ENCODE data around the gene CDK5RAP2. TPM values are rescaled to one million over a fixed set of nuclear protein-coding genes. Genes with fewer than 3 reads are reported as not detected.

The CDK5RAP2 gene
- total and polyA plus RNA-seq, 2 donors (not counting 1 experiment from before 2014, with no cell fraction given) = 17.7 to 48.6 TPM

DNA sequence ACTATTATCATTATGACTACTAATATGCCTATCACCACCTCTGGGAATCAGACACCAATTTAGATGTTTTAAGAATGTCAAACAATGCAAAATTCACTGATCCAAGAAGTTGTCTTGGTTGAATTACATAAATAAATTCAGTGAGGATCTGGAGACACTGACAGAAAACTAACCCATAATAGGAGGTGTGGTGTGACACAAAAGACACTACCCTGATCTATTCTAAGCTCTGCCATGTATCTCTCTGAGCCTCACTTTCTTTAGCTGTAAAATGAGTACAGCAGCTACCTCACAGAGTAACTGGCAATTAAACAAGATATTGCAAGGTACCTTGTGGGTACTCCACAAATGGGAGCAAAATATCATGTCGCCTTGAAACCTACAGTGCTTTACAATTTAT, 7.5 kb downstream of the CDK5RAP2 start:
- Histone ChIP-seq H3K27ac (ENCODE audit: insufficient read depth, low read length) (no peak overlapping the region), H3K4me1 (ENCODE audit: control insufficient read depth, extremely low read depth, insufficient read depth, low read length) (peaks cover 4% of the 10 kb centered on the region), H3K4me2 (ENCODE audit: extremely low read depth, insufficient read depth, low read length) (no peak overlapping the region), H3K27me3 (ENCODE audit: control insufficient read depth, insufficient read depth, low read length) (no peaks in the 10 kb centered on the region), H3K36me3 (ENCODE audit: control insufficient read depth, insufficient read depth, low read length) (peaks cover 18% of the 10 kb centered on the region), H3K9me3 (ENCODE audit: control insufficient read depth, insufficient read depth, low read depth, low read length) (no peaks in the 10 kb centered on the region), H2AFZ (ENCODE audit: low read length) (no peak overlapping the region), H3K4me3 (replicated peaks in 1 of 4; ENCODE audit: control extremely low read depth in 1 of 4, insufficient read depth in 1 of 4, low read depth in 3 of 4, low read length in 4 of 4) (no peak overlapping the region), H3K79me2 (ENCODE audit: control insufficient read depth, insufficient read depth, low read length) (peaks cover 23% of the 10 kb centered on the region), H4K20me1 (ENCODE audit: control insufficient read depth, extremely low read depth, insufficient read depth, low read length) (no peaks in the 10 kb centered on the region), H3K9ac (ENCODE audit: insufficient read depth, low read length) (no peak overlapping the region)
- no peak for DNase-seq (ENCODE audit: low read depth in 2 of 2)
- TF ChIP-seq, protein P1, sequence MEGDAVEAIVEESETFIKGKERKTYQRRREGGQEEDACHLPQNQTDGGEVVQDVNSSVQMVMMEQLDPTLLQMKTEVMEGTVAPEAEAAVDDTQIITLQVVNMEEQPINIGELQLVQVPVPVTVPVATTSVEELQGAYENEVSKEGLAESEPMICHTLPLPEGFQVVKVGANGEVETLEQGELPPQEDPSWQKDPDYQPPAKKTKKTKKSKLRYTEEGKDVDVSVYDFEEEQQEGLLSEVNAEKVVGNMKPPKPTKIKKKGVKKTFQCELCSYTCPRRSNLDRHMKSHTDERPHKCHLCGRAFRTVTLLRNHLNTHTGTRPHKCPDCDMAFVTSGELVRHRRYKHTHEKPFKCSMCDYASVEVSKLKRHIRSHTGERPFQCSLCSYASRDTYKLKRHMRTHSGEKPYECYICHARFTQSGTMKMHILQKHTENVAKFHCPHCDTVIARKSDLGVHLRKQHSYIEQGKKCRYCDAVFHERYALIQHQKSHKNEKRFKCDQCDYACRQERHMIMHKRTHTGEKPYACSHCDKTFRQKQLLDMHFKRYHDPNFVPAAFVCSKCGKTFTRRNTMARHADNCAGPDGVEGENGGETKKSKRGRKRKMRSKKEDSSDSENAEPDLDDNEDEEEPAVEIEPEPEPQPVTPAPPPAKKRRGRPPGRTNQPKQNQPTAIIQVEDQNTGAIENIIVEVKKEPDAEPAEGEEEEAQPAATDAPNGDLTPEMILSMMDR (conservative IDR thresholded peaks at IDR 0.05 in 1 of 2, IDR thresholded peaks at IDR 0.05 in 1 of 2; ENCODE audit: low read depth in 1 of 2, low read length in 2 of 2) = no peak
- TF ChIP-seq EZH2 (IDR thresholded peaks at IDR 0.05; ENCODE audit: low read length, missing control alignments) = no peak

DNA sequence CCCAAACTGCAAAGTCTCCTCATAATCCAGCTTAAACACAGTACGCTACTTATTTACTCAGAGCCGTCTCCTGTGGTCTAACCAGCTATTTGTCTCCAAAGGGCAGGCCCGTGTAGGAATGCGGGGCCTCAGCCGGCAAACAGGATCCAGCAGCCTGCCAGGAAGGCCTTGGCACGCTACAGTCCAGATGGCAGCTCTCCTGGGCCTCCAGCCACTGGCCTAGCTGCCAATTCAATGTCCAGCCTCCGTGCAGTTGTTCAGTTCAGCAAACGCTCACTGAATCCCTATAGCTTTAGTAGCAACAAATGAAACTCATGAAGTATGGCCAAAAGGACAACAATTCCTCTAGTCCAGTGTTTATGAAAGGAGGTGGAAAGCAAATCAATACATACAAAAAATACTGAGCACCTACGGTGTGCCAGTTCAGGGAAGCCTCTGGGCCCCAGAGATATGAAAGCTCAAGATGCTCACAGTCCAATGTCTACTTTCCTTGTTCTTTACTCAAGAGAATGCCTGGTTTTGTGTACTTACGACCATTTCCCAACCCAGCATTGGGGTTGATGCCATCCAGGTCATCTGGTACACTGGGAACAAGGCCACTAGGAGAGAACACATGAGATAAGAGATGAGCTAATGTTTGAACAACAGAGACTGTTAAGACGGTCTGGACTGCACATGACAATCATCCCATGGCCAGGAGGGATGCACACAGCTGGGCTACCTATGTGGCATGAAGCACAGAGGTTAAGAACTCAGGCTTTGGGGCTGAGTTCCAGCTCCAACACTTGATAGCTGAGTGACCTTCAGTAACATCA, 8.3 kb downstream of the CDK5RAP2 start:
- H3K79me2 ChIP-seq (ENCODE audit: control insufficient read depth, insufficient read depth, low read length) = peaks cover 23% of the 10 kb centered on the region
- no peak for TF ChIP-seq EZH2 (IDR thresholded peaks at IDR 0.05; ENCODE audit: low read length, missing control alignments)
- TF ChIP-seq, protein P1 (conservative IDR thresholded peaks at IDR 0.05 in 1 of 2, IDR thresholded peaks at IDR 0.05 in 1 of 2; ENCODE audit: low read depth in 1 of 2, low read length in 2 of 2) = no peak
- no peaks in the 10 kb centered on the region for H3K27me3 ChIP-seq (ENCODE audit: control insufficient read depth, insufficient read depth, low read length)
- H3K9ac ChIP-seq (ENCODE audit: insufficient read depth, low read length) = no peak overlapping the region
- H3K27ac ChIP-seq (ENCODE audit: insufficient read depth, low read length) = peak overlapping the region; percentile 85
- no peak overlapping the region for H3K4me3 ChIP-seq (replicated peaks in 1 of 4; ENCODE audit: control extremely low read depth in 1 of 4, insufficient read depth in 1 of 4, low read depth in 3 of 4, low read length in 4 of 4)
- peaks cover 18% of the 10 kb centered on the region for H3K36me3 ChIP-seq (ENCODE audit: control insufficient read depth, insufficient read depth, low read length)
- peaks cover 4% of the 10 kb centered on the region for H3K4me1 ChIP-seq (ENCODE audit: control insufficient read depth, extremely low read depth, insufficient read depth, low read length)
- DNase-seq (ENCODE audit: low read depth in 2 of 2) = peak; percentile 83 to 92
- no peaks in the 10 kb centered on the region for H4K20me1 ChIP-seq (ENCODE audit: control insufficient read depth, extremely low read depth, insufficient read depth, low read length)
- H3K4me2 ChIP-seq (ENCODE audit: extremely low read depth, insufficient read depth, low read length) = peak overlapping the region; percentile 54
- H3K9me3 ChIP-seq (ENCODE audit: control insufficient read depth, insufficient read depth, low read depth, low read length) = no peaks in the 10 kb centered on the region
- H2AFZ ChIP-seq (ENCODE audit: low read length) = no peak overlapping the region

DNA sequence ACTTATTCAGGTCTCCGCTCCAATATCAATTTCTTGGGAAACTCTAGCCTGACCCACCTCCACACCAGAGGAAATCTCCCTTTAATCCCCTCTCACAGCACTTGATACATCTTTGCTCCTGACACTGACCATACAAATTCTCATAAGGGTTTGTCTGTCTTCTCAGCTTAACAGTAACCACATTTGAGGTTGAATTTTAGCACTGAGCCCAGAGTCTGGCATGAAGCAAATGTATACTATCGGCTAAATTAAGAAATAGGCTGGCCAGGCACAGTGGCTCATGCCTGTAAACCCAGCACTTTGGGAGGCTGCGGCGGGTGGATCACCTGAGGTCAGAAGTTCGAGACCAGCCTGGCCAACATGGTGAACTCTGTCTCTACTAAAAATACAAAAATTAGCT, 9.7 kb downstream of the CDK5RAP2 start:
- Histone ChIP-seq H3K27me3 (ENCODE audit: control insufficient read depth, insufficient read depth, low read length) (no peaks in the 10 kb centered on the region), H3K27ac (ENCODE audit: insufficient read depth, low read length) (no peak overlapping the region), H3K9me3 (ENCODE audit: control insufficient read depth, insufficient read depth, low read depth, low read length) (no peaks in the 10 kb centered on the region), H3K4me1 (ENCODE audit: control insufficient read depth, extremely low read depth, insufficient read depth, low read length) (peaks cover 4% of the 10 kb centered on the region), H2AFZ (ENCODE audit: low read length) (no peak overlapping the region), H4K20me1 (ENCODE audit: control insufficient read depth, extremely low read depth, insufficient read depth, low read length) (no peaks in the 10 kb centered on the region), H3K4me2 (ENCODE audit: extremely low read depth, insufficient read depth, low read length) (no peak overlapping the region), H3K36me3 (ENCODE audit: control insufficient read depth, insufficient read depth, low read length) (peaks cover 18% of the 10 kb centered on the region), H3K4me3 (replicated peaks in 1 of 4; ENCODE audit: control extremely low read depth in 1 of 4, insufficient read depth in 1 of 4, low read depth in 3 of 4, low read length in 4 of 4) (no peak overlapping the region), H3K79me2 (ENCODE audit: control insufficient read depth, insufficient read depth, low read length) (peaks cover 15% of the 10 kb centered on the region), H3K9ac (ENCODE audit: insufficient read depth, low read length) (no peak overlapping the region)
- no peak for DNase-seq (ENCODE audit: low read depth in 2 of 2)
- TF ChIP-seq EZH2 (IDR thresholded peaks at IDR 0.05; ENCODE audit: low read length, missing control alignments) = no peak
- TF ChIP-seq, protein P1 (conservative IDR thresholded peaks at IDR 0.05 in 1 of 2, IDR thresholded peaks at IDR 0.05 in 1 of 2; ENCODE audit: low read depth in 1 of 2, low read length in 2 of 2) = no peak

All from fibroblast of lung (primary cell).